ES-I3 (cell line): ENCODE data around the gene PIK3R6.
"Not testable (repeated sequence)": the region's sequence is repeated elsewhere in the genome, so short reads cannot be mapped to it uniquely, and the experiment has no call there.

Experiments used
- H3K36me3 ChIP-seq: 2 replicates; pipeline ENCODE4 v1.6.1; 2013; ENCODE audit warnings: mild to moderate bottlenecking, low read length, control low read depth, moderate library complexity; ENCODE audit not compliant: insufficient read depth
- H3K4me1 ChIP-seq: 2 replicates; pipeline ENCODE4 v1.6.1; 2013; ENCODE audit warnings: mild to moderate bottlenecking, control low read depth, low read length; ENCODE audit not compliant: insufficient read depth
- H3K9ac ChIP-seq: 2 replicates; pipeline ENCODE4 v1.6.1; 2013; ENCODE audit warnings: low read depth, mild to moderate bottlenecking, low read length, moderate library complexity
- H3K9me3 ChIP-seq: 2 replicates; pipeline ENCODE4 v1.6.1; 2013; ENCODE audit warnings: mild to moderate bottlenecking, low read length, moderate library complexity; ENCODE audit not compliant: control insufficient read depth, insufficient read depth

Gene PIK3R6

DNA sequence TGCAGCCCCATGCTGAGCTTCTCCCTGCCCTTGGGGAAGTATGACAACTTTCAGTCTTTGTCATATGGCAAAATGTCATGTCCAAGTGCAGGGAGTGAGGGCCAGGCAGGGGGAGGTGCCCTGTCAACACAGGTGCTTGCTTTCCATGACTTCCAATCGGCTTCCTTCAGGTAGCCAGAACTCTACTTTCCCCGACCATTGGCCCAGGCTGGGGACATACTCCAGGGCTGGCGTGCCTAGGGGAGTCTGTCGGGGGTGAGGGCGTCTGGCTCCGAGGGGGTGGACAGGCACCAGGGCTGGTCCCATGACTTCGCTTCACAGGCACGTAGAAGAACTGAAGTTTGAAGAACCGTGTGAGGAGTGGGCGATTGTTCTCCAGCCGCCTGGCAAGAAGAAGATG lies 19.8 kb upstream of the PIK3R6 start:
- Histone ChIP-seq H3K9ac (no peak overlapping the region), H3K36me3 (no peaks in the 10 kb centered on the region), H3K9me3 (no peaks in the 10 kb centered on the region), H3K4me1 (no peaks in the 10 kb centered on the region)

DNA sequence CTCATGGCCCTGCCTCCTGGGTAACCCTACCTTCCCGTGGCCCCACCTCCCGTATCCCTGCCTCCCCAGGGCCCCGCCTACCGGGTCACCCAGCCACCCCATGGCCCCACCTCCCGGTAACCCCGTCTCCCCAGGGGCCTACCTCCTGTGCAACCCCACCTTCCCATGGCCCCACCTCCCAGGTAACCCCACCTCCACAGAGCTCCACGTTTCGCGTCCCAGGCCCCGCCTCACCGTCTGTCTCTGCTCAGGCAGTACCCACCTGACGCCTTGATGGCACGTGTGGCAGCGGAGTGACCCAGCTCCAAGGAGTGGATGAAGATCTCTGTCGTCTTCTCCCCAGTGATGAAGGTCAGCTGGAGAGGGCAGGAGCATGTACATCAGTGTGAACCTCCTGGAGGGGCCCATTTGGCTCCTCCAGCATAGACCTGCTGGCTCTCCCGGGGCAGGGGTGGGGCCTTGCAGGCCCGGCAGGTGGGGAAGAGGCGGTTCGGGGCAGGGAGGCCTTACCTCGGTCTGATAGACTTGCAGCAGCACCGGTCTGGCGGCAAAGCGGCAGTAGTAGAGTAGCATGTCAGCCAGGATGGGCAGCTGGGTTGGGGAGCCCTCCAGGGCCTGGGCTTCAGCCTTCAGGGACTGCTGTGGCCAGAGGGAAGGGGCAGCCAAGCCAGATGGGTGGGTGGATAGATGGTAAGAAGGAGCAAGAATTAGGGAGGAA lies 18.7 kb upstream of the PIK3R6 start:
- peak overlapping the region; percentile 62; the same call in 1 of the 2 replicates for H3K9ac ChIP-seq
- no peaks in the 10 kb centered on the region for H3K36me3 ChIP-seq
- no peaks in the 10 kb centered on the region for H3K9me3 ChIP-seq
- H3K4me1 ChIP-seq: no peaks in the 10 kb centered on the region

DNA sequence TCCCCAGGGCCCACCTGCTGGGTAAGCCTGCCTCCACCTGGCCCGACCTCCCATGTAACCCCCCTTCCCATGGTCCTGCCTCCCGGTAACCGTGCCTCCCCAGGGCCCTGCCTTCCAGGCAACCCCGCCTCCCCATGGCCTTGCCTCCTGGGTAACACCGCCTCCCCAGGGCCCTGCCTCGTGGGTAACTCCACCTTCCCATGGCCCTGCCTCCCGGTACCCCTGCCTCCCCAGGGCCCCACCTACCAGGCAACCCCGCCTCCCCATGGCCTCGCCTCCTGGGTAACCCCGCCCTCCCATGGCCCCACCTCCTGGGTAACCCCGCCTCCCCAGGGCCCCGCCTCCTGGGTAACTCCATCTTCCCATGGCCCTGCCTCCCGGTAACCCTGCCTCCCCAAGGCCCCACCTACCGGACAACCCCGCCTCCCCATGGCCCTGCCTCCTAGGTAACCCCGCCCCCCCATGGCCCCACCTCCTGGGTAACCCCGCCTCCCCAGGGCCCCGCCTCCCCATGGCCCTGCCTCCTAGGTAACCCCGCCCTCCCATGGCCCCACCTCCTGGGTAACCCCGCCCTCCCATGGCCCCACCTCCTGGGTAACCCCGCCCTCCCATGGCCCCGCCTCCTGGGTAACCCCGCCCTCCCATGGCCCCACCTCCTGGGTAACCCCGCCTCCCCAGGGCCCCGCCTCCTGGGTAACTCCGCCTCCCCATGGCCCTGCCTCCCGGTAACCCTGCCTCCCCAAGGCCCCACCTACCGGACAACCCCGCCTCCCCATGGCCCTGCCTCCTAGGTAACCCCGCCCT lies 17.9 kb upstream of the PIK3R6 start:
- not testable (repeated sequence) for H3K9me3 ChIP-seq, H3K36me3 ChIP-seq, H3K4me1 ChIP-seq, H3K9ac ChIP-seq

DNA sequence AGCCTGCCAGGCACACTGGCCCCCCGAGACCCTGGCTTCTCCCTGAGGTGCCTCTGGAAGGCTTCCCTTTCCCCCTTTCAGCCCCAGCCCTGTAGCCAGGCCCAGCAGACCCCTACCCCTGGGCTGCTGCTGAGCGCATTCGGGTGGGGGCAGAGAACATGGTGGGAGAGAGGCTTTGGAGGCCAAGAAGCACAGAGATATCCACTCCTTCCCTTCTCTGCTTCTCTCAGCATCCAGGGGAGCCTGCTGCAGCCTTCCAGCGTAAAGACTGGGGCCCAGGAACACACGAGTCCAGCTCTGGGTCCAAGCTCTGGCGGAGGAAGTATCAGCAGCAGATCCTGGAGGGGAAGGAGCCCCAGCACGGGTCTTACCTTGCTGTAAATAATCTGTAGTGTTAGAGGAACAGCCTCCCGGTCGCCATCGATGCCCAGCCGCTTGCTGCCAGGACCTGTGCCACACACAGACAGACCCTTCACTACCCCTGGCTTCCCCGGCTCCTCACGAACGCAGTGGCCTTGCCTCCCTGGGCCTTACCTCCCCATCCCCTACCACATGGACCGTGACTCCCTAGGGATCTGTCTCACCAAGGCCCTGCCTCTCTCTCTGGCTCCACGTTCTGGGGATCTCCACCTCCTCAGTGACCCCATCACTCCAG lies 17.0 kb upstream of the PIK3R6 start:
- H3K4me1 ChIP-seq: no peaks in the 10 kb centered on the region
- H3K9me3 ChIP-seq: no peaks in the 10 kb centered on the region
- H3K9ac ChIP-seq: no peak overlapping the region; the same call in 1 of the 2 replicates
- no peaks in the 10 kb centered on the region for H3K36me3 ChIP-seq

DNA sequence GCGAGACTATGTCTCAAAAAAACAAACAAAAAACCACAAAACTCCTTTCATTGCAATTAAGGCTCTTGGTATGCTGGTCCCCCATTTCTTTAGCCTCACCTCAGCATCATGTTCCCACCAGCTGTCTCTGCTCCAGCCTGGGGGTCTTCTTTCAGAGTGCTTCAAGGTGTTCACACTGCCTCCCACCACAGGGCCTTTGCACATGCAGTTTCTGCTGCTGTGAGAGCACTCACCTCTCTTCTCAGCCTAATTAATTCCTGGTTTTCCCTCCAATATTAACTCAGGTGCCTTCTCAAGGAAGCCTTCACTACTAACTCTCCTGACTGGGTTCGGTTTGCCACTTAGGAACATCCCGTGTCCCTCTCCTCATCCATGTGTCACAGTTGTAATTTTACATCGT lies 15.9 kb upstream of the PIK3R6 start:
- H3K36me3 ChIP-seq: no peaks in the 10 kb centered on the region
- no peak overlapping the region for H3K9ac ChIP-seq
- no peaks in the 10 kb centered on the region for H3K4me1 ChIP-seq
- H3K9me3 ChIP-seq: no peaks in the 10 kb centered on the region

DNA sequence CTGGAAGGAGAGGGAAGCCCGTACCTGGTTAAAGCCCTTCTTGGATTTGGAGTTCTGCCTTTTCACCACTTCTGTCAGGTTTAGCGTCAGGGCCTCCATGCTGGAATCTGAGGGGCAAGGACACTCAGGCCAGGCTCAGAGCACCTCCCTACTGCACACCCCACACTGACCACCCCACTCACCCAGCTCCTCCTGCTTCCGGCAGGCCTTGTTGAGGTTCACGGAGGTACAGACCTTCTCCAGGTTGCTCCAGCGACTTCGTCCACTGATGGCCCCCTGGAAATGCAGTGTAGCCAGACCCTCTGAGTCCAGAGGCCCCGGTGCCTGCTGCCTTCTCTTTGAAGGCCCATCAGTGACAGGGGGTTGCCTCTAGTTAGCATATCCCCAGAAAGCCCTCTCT lies 14.1 kb upstream of the PIK3R6 start:
- Histone ChIP-seq H3K36me3 (no peaks in the 10 kb centered on the region), H3K9ac (no peak overlapping the region), H3K9me3 (no peaks in the 10 kb centered on the region), H3K4me1 (no peaks in the 10 kb centered on the region)

DNA sequence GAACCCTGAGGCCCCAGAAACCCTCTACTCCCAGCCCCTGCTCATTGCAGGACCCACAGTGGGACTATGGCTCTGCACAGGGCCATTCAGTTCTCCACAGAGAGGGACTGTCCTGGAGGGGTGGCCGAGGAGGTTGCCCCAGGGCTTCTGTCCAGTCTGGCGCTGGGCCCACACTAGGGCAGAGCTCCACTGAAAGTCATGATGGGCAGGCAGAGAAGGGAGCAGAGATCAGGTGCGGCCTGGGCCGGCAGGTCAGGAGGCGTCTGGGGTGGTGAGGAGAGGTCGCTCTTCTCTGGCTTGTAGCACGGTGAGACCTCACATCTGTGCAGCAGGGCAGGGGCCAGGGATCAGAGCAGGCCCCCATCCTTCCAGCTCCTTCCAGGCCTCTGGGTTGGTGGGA lies 13.0 kb upstream of the PIK3R6 start:
- Histone ChIP-seq H3K36me3 (no peaks in the 10 kb centered on the region), H3K9ac (no peak overlapping the region), H3K4me1 (no peaks in the 10 kb centered on the region), H3K9me3 (no peaks in the 10 kb centered on the region)

DNA sequence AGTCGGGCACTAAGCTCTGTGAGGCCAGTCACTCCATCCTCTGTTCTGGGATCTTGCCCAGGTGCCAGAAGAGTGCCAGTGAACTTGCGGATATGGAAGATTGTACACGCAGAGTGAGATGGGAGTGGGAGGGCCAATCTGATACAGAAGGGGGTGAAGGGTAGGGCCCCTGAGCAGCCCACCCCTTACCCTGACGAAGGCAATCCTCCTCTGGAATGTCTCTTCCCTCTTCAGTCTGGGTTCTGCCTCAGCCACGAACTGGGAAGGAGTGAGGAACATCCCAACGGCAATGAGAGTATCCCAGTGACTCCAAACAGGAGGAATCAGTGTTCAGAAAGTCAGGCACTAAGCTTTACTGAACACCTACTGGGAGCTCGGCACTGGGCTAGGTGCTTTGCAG lies 11.9 kb upstream of the PIK3R6 start:
- no peaks in the 10 kb centered on the region for H3K36me3 ChIP-seq
- H3K4me1 ChIP-seq: no peaks in the 10 kb centered on the region
- H3K9me3 ChIP-seq: no peaks in the 10 kb centered on the region
- H3K9ac ChIP-seq: no peak overlapping the region

DNA sequence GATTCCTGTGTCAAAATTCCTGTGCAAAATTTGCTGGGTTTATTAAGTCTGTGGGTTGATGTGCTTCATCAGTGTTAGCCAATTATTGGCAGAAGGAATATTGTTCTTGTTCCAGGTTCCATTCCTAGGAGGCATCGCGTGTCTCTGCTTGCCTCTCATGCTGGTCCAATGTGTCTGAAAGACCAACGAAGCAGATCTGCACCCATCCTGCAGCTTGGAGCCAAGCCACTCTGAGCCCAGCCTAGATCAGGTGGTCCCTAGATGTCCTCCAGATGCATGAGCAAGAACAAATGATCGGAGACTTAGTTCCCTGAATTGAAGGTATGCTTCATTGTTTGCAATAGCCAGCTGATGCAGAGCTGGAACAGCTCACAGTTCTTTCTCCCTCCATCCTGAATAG lies 10.5 kb upstream of the PIK3R6 start:
- H3K9ac ChIP-seq: no peak overlapping the region
- no peaks in the 10 kb centered on the region for H3K9me3 ChIP-seq
- H3K4me1 ChIP-seq: no peaks in the 10 kb centered on the region
- H3K36me3 ChIP-seq: no peaks in the 10 kb centered on the region

DNA sequence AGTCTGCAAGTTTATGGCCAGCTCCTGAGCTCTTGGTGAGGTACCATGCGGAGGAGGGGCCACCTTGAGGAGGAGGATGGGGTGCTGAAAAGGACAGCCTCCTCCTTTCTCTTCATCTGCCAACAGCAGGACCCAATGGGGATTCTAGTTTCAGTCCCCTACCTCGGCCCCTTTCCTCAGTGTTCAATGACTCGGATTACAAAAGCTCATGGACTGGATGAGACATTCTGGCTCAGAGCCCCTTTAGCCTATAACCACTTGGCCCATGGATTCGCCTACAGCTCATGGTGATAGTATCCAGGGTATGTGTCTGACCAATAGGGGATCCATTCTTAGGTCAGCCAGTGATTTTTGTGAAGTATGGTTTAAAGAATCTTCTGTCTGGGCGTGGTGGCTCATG lies 8.5 kb upstream of the PIK3R6 start:
- Histone ChIP-seq H3K36me3 (no peaks in the 10 kb centered on the region), H3K9me3 (no peaks in the 10 kb centered on the region), H3K4me1 (0 out of 2 replicates have a peak, but pooled peaks cover 5% of the 10 kb centered on the region), H3K9ac (no peak overlapping the region)

DNA sequence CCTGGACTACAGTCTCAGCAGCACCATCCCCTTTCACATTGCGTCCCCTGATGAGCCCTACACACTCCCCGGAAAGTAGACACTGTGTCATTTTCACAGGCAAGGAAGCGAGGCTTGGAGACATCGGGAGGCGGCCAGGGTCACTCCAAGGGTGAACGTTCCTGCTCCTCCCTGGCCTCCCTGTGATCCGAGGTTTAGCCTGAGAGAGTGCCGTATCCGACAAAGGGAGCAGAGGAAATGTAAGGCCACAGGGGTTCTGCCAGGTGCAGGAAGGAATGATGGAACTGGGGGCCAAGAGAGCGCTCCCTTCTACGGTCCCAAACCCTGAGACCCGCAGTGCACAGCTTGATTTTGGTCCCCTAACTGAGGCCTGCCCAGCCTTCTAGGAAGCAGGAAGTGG lies 8.0 kb upstream of the PIK3R6 start:
- Histone ChIP-seq H3K9me3 (no peaks in the 10 kb centered on the region), H3K4me1 (0 out of 2 replicates have a peak, but pooled peaks cover 5% of the 10 kb centered on the region)

DNA sequence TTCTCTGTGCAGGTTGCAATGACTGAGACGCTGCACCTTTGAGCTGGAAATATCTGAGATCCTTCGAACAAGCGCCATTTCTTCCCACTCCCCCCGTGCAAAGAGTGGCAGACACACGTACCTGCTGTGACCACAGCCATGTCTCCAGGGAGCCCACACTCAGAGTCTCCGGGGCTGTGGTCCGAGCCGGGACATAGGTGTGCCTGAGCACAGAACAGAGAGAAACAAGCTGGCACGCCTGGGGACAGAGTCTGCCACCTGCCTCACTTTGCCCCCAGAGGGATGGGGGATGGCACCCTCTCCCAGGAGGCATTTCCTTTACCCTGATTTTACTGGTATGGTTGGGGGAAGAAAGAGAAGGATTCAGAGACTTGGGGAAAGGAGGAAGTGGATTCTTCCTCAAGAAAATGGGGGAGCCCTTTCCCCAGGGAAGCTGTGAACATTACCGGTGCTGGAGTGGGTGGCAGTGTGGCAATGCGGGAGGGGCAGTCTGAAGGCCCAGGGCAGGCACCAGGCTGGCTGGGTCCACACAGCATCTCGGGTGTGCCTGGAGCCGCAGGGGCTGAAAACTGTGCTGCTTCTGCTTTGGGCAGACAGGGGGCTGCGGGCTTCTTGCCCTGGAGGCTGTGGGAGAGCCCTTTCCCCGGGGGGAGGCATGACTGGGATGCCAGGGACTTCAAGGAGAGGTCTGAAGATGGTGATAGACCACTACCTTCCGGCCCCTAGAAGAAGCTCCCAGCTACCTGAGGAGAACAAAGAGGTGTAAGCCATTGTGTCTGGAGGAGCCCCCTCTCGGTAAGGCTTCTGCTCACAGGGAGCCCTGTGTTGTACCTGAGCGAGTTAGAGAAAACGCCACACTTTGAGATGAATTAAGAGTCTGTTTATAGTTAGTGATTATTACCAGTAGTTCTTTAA lies 6.6 kb upstream of the PIK3R6 start:
- Histone ChIP-seq H3K4me1 (0 out of 2 replicates have a peak, but pooled peaks cover 5% of the 10 kb centered on the region), H3K9ac (no peak overlapping the region), H3K36me3 (no peaks in the 10 kb centered on the region), H3K9me3 (no peaks in the 10 kb centered on the region)

More for the DNA sequence above, 8.0 kb upstream of the PIK3R6 start:
- Histone ChIP-seq H3K9ac (no peak overlapping the region), H3K36me3 (no peaks in the 10 kb centered on the region)

DNA sequence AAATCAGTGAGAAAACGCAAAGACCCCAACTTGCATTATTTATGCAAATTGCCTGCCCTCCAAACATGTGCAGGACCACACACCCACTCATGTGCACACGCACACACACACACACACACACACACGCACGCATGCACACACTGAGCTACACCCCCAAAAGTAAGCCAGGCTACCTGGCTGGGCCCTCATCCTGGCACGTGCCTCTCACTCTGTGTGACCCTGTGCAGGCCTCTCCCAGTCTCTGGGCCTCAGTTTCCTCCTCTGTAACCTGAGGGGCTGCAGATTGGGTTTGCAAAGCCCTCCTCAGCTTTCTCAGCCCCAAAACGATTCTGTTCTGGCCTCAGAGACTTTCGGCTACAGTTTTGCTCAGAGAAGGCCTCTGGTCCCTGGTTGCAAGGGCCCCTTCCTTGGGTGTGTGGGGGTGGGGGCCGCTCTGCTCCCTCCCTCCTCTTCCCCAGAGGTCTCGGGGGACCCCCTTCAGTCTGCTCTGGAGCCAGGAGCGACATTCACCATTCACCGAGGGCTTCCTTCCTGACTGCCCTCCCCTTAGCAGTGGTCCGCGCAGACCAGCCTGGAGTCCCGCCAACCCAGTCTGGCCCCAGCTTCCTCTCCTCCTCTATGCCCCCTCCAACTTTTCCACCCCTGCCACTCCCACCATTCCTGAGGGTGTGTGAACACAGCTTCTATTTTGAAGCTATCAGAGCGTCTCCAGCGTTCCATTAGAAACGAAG lies 5.4 kb upstream of the PIK3R6 start:
- H3K9me3 ChIP-seq: no peaks in the 10 kb centered on the region
- no peak overlapping the region for H3K9ac ChIP-seq
- H3K36me3 ChIP-seq: no peaks in the 10 kb centered on the region
- H3K4me1 ChIP-seq: 0 out of 2 replicates have a peak, but pooled peaks cover 5% of the 10 kb centered on the region
